ENCODE measurements around the gene ZNRF3. TPM values are rescaled to one million over a fixed set of nuclear protein-coding genes. Genes with fewer than 3 reads are reported as not detected.

The ZNRF3 gene
- total RNA-seq (2014; rRNA removed; shearing (Covaris generic)), result 1.8 and 3.9 TPM in 2 replicates
- 0.56 and 0.60 TPM in 2 replicates for polyA plus RNA-seq (2016; fragmentation: Nextera tagmentation; extraction: Ambion mirVana)

DNA sequence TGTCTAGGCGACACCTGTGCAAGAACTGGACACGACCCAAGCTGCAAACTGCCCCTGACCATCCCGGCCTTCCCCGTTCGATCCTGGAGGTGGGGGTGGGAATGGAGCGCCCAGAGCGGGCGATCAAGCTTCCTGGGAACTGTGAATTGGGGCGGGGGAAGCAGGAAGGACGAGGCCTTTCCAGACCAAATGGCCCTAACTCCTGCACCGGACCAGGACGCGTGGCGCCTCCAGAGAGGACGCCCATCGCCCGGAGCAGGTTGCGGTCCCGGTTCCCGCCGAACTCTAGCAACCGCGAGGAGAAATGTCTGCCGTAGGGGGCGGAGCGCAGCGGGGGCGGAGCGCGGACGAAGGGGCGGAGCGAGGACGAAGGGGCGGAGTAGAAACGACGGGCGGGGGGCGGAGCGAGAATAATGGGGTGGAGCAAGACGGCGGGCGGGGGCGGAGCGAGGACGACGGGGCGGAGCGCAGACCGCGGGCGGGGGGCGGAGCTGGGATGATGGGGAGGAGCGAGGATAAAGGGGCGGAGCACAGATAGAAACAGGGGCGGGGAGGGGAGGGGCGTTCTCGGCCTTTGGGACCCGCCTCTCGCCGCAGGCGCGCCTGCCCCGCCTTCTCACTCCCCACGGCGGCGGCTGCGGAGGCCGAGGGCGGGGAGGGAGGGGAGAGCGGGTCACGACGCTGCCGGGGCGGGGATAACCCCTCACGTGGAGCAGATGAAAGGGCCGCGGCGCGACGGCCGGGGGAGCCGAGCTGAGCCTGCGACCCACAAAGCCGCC, at the start of gene ZNRF3:
Gene ZNRF3 (plus strand): TSS at position 695 of the 779 bp plus-strand sequence. CDS start 195 bp downstream, outside the sequence.
- Histone ChIP-seq H3K27ac (no peak within 1 kb of the TSS), H3K4me1 (ENCODE audit: insufficient read depth) (peaks cover 9% of the 10 kb centered on the region; the same call in 1 of the 2 replicates), H3K9me3 (ENCODE audit: low read depth) (no peaks in the 10 kb centered on the region), H3K79me2 (ENCODE audit: insufficient read depth) (peaks cover 26% of the 10 kb centered on the region), H2AFZ (peak within 1 kb of the TSS; percentile 99), H3K9me2 (ENCODE audit: insufficient read depth) (no peaks in the 10 kb centered on the region), H3K36me3 (ENCODE audit: low read depth) (no peaks in the 10 kb centered on the region), H3K4me2 (ENCODE audit: unreplicated experiment) (peak within 1 kb of the TSS; percentile 95), H4K20me1 (ENCODE audit: insufficient read depth) (peaks cover 4% of the 10 kb centered on the region; the same call in 1 of the 2 replicates), H3K4me3 (peak within 1 kb of the TSS; percentile 85), H3K9ac (peak within 1 kb of the TSS; percentile 72), H3F3A (ENCODE audit: insufficient read depth) (peaks cover 5% of the 10 kb centered on the region; the same call in 1 of the 2 replicates), H3K27me3 (replicated peaks; ENCODE audit: insufficient read depth) (no peaks in the 10 kb centered on the region)
- 0 to 1% methylated on average over 17 to 85 of the region's 85 CpGs for WGBS, 2 experiments (ENCODE audit: low coverage in 1 of 2, low lambda C conversion rate in 2 of 2, missing lambda C conversion rate in 2 of 2)
- in situ Hi-C loops (cut with MboI), result no loop called here
- peak; percentile 97 for DNase-seq
- TF ChIP-seq EZH2 (IDR thresholded peaks at IDR 0.05; ENCODE audit: insufficient read depth, poor library complexity, severe bottlenecking) (no peak), EZH2phosphoT487 (IDR thresholded peaks at IDR 0.05; ENCODE audit: insufficient read depth, low read depth) (no peak)

DNA sequence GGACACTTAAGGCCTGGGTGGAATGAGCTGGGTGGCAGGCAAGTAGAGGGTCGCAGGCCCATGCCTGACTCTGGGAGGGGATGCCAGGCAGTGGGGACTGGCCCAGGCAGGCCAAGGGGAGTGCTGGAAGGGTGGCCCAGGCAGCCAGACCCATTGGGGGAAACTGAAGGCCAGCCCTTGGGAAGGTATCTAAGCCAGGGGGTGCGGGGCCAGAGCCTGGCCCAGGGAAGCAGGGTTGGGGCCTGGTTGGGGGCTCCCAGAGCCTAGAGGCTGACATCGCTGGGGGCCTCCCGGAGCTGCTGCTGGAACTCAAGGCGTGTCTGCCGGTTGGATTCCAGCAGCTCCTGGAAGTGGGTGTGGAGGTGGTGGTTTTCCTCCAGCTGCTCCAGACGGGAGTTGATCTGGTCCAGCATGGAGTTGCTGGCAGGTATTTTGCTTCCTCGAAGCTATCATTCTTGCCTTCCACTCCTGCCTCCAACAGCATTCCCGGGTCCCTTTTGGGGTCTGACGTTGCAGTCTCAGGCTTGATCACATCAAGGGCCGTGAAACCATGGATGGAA, 47.7 kb upstream of the ZNRF3 start:
- Histone ChIP-seq H3K4me2 (ENCODE audit: unreplicated experiment) (no peak overlapping the region), H3K4me1 (ENCODE audit: insufficient read depth) (no peaks in the 10 kb centered on the region), H3F3A (ENCODE audit: insufficient read depth) (no peaks in the 10 kb centered on the region), H3K9ac (no peak overlapping the region), H3K9me2 (ENCODE audit: insufficient read depth) (no peaks in the 10 kb centered on the region), H3K4me3 (no peak overlapping the region), H2AFZ (no peak overlapping the region), H4K20me1 (ENCODE audit: insufficient read depth) (no peaks in the 10 kb centered on the region), H3K27me3 (replicated peaks; ENCODE audit: insufficient read depth) (no peaks in the 10 kb centered on the region), H3K9me3 (ENCODE audit: low read depth) (no peaks in the 10 kb centered on the region), H3K36me3 (ENCODE audit: low read depth) (no peaks in the 10 kb centered on the region), H3K79me2 (ENCODE audit: insufficient read depth) (no peaks in the 10 kb centered on the region), H3K27ac (no peak overlapping the region)
- 87 to 90% methylated on average over 11 of the region's 11 CpGs for WGBS, 2 experiments (ENCODE audit: low coverage in 1 of 2, low lambda C conversion rate in 2 of 2, missing lambda C conversion rate in 2 of 2)
- in situ Hi-C loops (cut with MboI), result no loop called here
- DNase-seq, result no peak
- TF ChIP-seq EZH2phosphoT487 (IDR thresholded peaks at IDR 0.05; ENCODE audit: insufficient read depth, low read depth), result no peak
- no peak for TF ChIP-seq EZH2 (IDR thresholded peaks at IDR 0.05; ENCODE audit: insufficient read depth, poor library complexity, severe bottlenecking)

- no peaks in the 10 kb centered on the region for H4K20me1 ChIP-seq (ENCODE audit: insufficient read depth)
- WGBS, 2 experiments (ENCODE audit: low coverage in 1 of 2, low lambda C conversion rate in 2 of 2, missing lambda C conversion rate in 2 of 2), result 89% methylated on average over 6 of the region's 6 CpGs
- in situ Hi-C loops (cut with MboI), result no loop called here
Measured at GRCh38 chr22:28837640-28838039, 45.7 kb upstream of the ZNRF3 start.

GRCh38 chr22:28838971-28839370, 44.4 kb upstream of the ZNRF3 start:
- H3K4me1 ChIP-seq (ENCODE audit: insufficient read depth), result no peaks in the 10 kb centered on the region
- H2AFZ ChIP-seq, result no peak overlapping the region
- H3K9me2 ChIP-seq (ENCODE audit: insufficient read depth), result no peaks in the 10 kb centered on the region
- H3K4me3 ChIP-seq, result no peak overlapping the region
- H3K4me2 ChIP-seq (ENCODE audit: unreplicated experiment), result no peak overlapping the region
- no peaks in the 10 kb centered on the region for H3K9me3 ChIP-seq (ENCODE audit: low read depth)
- TF ChIP-seq EZH2 (IDR thresholded peaks at IDR 0.05; ENCODE audit: insufficient read depth, poor library complexity, severe bottlenecking), result no peak
- TF ChIP-seq EZH2phosphoT487 (IDR thresholded peaks at IDR 0.05; ENCODE audit: insufficient read depth, low read depth), result no peak
- H3F3A ChIP-seq (ENCODE audit: insufficient read depth), result no peaks in the 10 kb centered on the region
- H3K27ac ChIP-seq, result no peak overlapping the region
- no peaks in the 10 kb centered on the region for H4K20me1 ChIP-seq (ENCODE audit: insufficient read depth)
- in situ Hi-C loops (cut with MboI), result no loop called here
- no peak for DNase-seq
- no peak overlapping the region for H3K9ac ChIP-seq
- no peaks in the 10 kb centered on the region for H3K79me2 ChIP-seq (ENCODE audit: insufficient read depth)
- H3K36me3 ChIP-seq (ENCODE audit: low read depth), result no peaks in the 10 kb centered on the region
- 70 to 76% methylated on average over 5 of the region's 5 CpGs for WGBS, 2 experiments (ENCODE audit: low coverage in 1 of 2, low lambda C conversion rate in 2 of 2, missing lambda C conversion rate in 2 of 2)
- no peaks in the 10 kb centered on the region for H3K27me3 ChIP-seq (replicated peaks; ENCODE audit: insufficient read depth)

More at GRCh38 chr22:28837640-28838039, 45.7 kb upstream of the ZNRF3 start:
- Histone ChIP-seq H3K4me1 (ENCODE audit: insufficient read depth) (no peaks in the 10 kb centered on the region), H3K79me2 (ENCODE audit: insufficient read depth) (no peaks in the 10 kb centered on the region), H3K9me3 (ENCODE audit: low read depth) (no peaks in the 10 kb centered on the region), H3K9me2 (ENCODE audit: insufficient read depth) (no peaks in the 10 kb centered on the region), H3K4me3 (no peak overlapping the region), H3K27ac (no peak overlapping the region), H3K36me3 (ENCODE audit: low read depth) (no peaks in the 10 kb centered on the region), H2AFZ (no peak overlapping the region), H3K9ac (no peak overlapping the region), H3K27me3 (replicated peaks; ENCODE audit: insufficient read depth) (no peaks in the 10 kb centered on the region), H3K4me2 (ENCODE audit: unreplicated experiment) (no peak overlapping the region), H3F3A (ENCODE audit: insufficient read depth) (no peaks in the 10 kb centered on the region)
- TF ChIP-seq EZH2phosphoT487 (IDR thresholded peaks at IDR 0.05; ENCODE audit: insufficient read depth, low read depth), result no peak
- TF ChIP-seq EZH2 (IDR thresholded peaks at IDR 0.05; ENCODE audit: insufficient read depth, poor library complexity, severe bottlenecking), result no peak
- DNase-seq, result no peak
